Measurements from ENCODE around the gene CLHC1.

GRCh38 chr2:55196526-55196925 lies 35.6 kb downstream of the CLHC1 start:
- TF ChIP-seq YY1 (IDR thresholded peaks at IDR 0.05; ENCODE audit: low read depth): no peak
- no peak for TF ChIP-seq REST (IDR thresholded peaks at IDR 0.05; ENCODE audit: low read depth)
- no peak for TF ChIP-seq MAX (IDR thresholded peaks at IDR 0.05)
- no peak for TF ChIP-seq EP300 (IDR thresholded peaks at IDR 0.05; ENCODE audit: borderline replicate concordance)
- TF ChIP-seq FOXM1 (IDR thresholded peaks at IDR 0.05; ENCODE audit: borderline replicate concordance, low read depth): no peak
- TF ChIP-seq NFIC (IDR thresholded peaks at IDR 0.05): no peak
- TF ChIP-seq TAF1 (IDR thresholded peaks at IDR 0.05; ENCODE audit: low read depth): no peak
- no peak for TF ChIP-seq RAD21 (IDR thresholded peaks at IDR 0.05; ENCODE audit: low read depth)
- TF ChIP-seq USF1 (IDR thresholded peaks at IDR 0.05): no peak
- TF ChIP-seq TEAD4 (IDR thresholded peaks at IDR 0.05): no peak
- TF ChIP-seq ZBTB7A (IDR thresholded peaks at IDR 0.05; ENCODE audit: low read depth): no peak
- TF ChIP-seq CREB1 (IDR thresholded peaks at IDR 0.05; ENCODE audit: low read depth): no peak
